SK-N-SH (cell line): ENCODE measurements around the gene CDH23. TPM values are rescaled to one million over a fixed set of nuclear protein-coding genes. Genes with fewer than 3 reads are reported as not detected.

Experiments used
- CTCF ChIA-PET: fragments of 300-600, 350-600 bp; formaldehyde crosslinking; extraction: SDS; loops from one replicate; lab custom pipeline; 2021; lab: Yijun Ruan, JAX
- POLR2A ChIA-PET: fragments of 350-600 bp; sonication (Branson Sonifier 250); formaldehyde crosslinking; extraction: SDS; loops from one replicate; lab custom pipeline; 2020; ENCODE audit warnings: antibody characterized with exemption, inconsistent platforms; lab: Yijun Ruan, JAX
- DNase-seq: peaks from one replicate; pipeline ENCODE4 v3.0.0; 2012
- H2AFZ ChIP-seq: fragments of 200-600 bp; sonication (generic); 2 replicates; pipeline ENCODE4 v1.8.1; 2016; ENCODE audit warnings: antibody characterized with exemption, mild to moderate bottlenecking, low read depth
- H3F3A ChIP-seq: fragments of 200-600 bp; sonication (generic); replicated peaks from 2 replicates; pipeline ENCODE3; 2016; ENCODE audit warnings: antibody characterized with exemption, mild to moderate bottlenecking; ENCODE audit not compliant: insufficient read depth
- H3K27ac ChIP-seq, 2 experiments: fragments of 200-500 bp in 1 of 2; fragments of 200-600 bp in 1 of 2; sonication (Bioruptor generic) in 1 of 2; sonication (generic), shearing (Covaris generic) in 1 of 2; 2 replicates each; pipeline versions ENCODE4 v1.5.1 to v1.6.1; 2014 to 2016; ENCODE audit warnings: low read depth in 2 of 2, inconsistent platforms in 1 of 2, low read length in 1 of 2, mild to moderate bottlenecking in 1 of 2, mixed read lengths in 1 of 2
- H3K27me3 ChIP-seq: fragments of 200-600 bp; sonication (generic), shearing (Covaris generic); 2 replicates; pipeline ENCODE4 v1.6.1; 2016; ENCODE audit warnings: mixed run types; ENCODE audit not compliant: insufficient read depth
- H3K36me3 ChIP-seq, 2 experiments: fragments of 200-500 bp in 1 of 2; fragments of 200-600 bp in 1 of 2; sonication (Bioruptor generic) in 1 of 2; sonication (generic) in 1 of 2; replicated peaks in 1 of 2; 2 replicates each; pipeline versions ENCODE3 to v1.5.1; 2014 to 2016; ENCODE audit warnings: low read length in 1 of 2, mild to moderate bottlenecking in 1 of 2; ENCODE audit not compliant: insufficient read depth in 2 of 2, control insufficient read depth in 1 of 2
- H3K4me1 ChIP-seq, 2 experiments: fragments of 200-500 bp in 1 of 2; fragments of 200-600 bp in 1 of 2; sonication (Bioruptor generic) in 1 of 2; sonication (generic), shearing (Covaris generic) in 1 of 2; 2 replicates each; pipeline versions ENCODE4 v1.5.1 to v1.6.1; 2014 to 2016; ENCODE audit warnings: low read depth in 1 of 2, low read length in 1 of 2, mixed run types in 1 of 2; ENCODE audit not compliant: insufficient read depth in 2 of 2, control insufficient read depth in 1 of 2
- H3K4me2 ChIP-seq: fragments of 200-600 bp; sonication (generic), shearing (Covaris generic); 2 replicates; pipeline ENCODE4 v1.6.1; 2017; ENCODE audit warnings: mixed run types
- H3K4me3 ChIP-seq, 2 experiments: fragments of 200-500 bp in 1 of 2; fragments of 200-600 bp in 1 of 2; sonication (Bioruptor generic) in 1 of 2; sonication (generic), shearing (Covaris generic) in 1 of 2; 2 replicates each; pipeline versions ENCODE4 v1.5.1 to v1.8.1; 2014 to 2016; ENCODE audit warnings: low read depth in 2 of 2, inconsistent platforms in 1 of 2, low read length in 1 of 2, mild to moderate bottlenecking in 1 of 2, mixed read lengths in 1 of 2, moderate library complexity in 1 of 2
- H3K79me2 ChIP-seq: fragments of 200-600 bp; sonication (generic); 2 replicates; pipeline ENCODE4 v1.8.1; 2017; ENCODE audit warnings: mild to moderate bottlenecking; ENCODE audit not compliant: insufficient read depth
- H3K9ac ChIP-seq: fragments of 200-600 bp; sonication (generic); 2 replicates; pipeline ENCODE4 v1.6.1; 2017; ENCODE audit warnings: mixed run types
- H3K9me2 ChIP-seq: fragments of 200-600 bp; sonication (generic); 2 replicates; pipeline ENCODE4 v1.6.1; 2017; ENCODE audit warnings: mixed run types
- H3K9me3 ChIP-seq: fragments of 200-600 bp; sonication (generic); 2 replicates; pipeline ENCODE4 v1.6.1; 2017; ENCODE audit warnings: mixed run types, mild to moderate bottlenecking, moderate library complexity
- H4K20me1 ChIP-seq: fragments of 200-600 bp; sonication (generic); 2 replicates; pipeline ENCODE4 v1.6.1; 2017; ENCODE audit warnings: mild to moderate bottlenecking, mixed run types; ENCODE audit not compliant: insufficient read depth
- ELF1 ChIP-seq: IDR thresholded peaks from 2 replicates; pipeline ENCODE4 v1.4.0; 2012
- EZH2phosphoT487 ChIP-seq: fragments of 200-600 bp; sonication (generic); IDR thresholded peaks from 2 replicates; pipeline ENCODE4 v1.6.1; 2017; ENCODE audit warnings: low read depth, mixed run types, mild to moderate bottlenecking, antibody characterized with exemption, moderate library complexity, borderline replicate concordance
- FOSL2 ChIP-seq: IDR thresholded peaks from 2 replicates; pipeline ENCODE4 v1.4.0; 2012; ENCODE audit warnings: low read depth, mild to moderate bottlenecking, moderate library complexity, borderline replicate concordance
- FOXJ3 ChIP-seq: sonication (generic); formaldehyde crosslinking; IDR thresholded peaks from 2 replicates; pipeline ENCODE4 v1.5.1; 2020; ENCODE audit warnings: mild to moderate bottlenecking, missing genetic modification reagents
- GATA2 ChIP-seq: sonication (generic); formaldehyde crosslinking; IDR thresholded peaks from 2 replicates; pipeline ENCODE4 v1.5.0; 2020; ENCODE audit warnings: mild to moderate bottlenecking, missing genetic modification reagents
- MEF2A ChIP-seq: IDR thresholded peaks from 2 replicates; pipeline ENCODE4 v1.4.0; 2012; ENCODE audit warnings: low read depth, borderline replicate concordance
- MXI1 ChIP-seq: IDR thresholded peaks from 2 replicates; pipeline ENCODE4 v1.6.1; 2012; ENCODE audit warnings: mild to moderate bottlenecking, low read depth, low read length, improper control_type of control experiment
- NFIC ChIP-seq: IDR thresholded peaks from 2 replicates; pipeline ENCODE4 v1.4.0; 2012; ENCODE audit warnings: borderline replicate concordance
- NRF1 ChIP-seq: IDR thresholded peaks from 2 replicates; pipeline ENCODE4 v1.6.1; 2012; ENCODE audit warnings: low read depth, mild to moderate bottlenecking, low read length
- POLR2AphosphoS5 ChIP-seq: IDR thresholded peaks from 2 replicates; pipeline ENCODE4 v1.6.1; 2012; ENCODE audit warnings: low read depth, low read length
- RAD21 ChIP-seq: IDR thresholded peaks from 2 replicates; pipeline ENCODE4 v1.6.1; 2012; ENCODE audit warnings: mild to moderate bottlenecking, low read length
- RCOR1 ChIP-seq: fragments of 150-350 bp; IDR thresholded peaks from 2 replicates; pipeline ENCODE4 v1.6.1; 2017; ENCODE audit warnings: antibody characterized with exemption, low read length
- RFX5 ChIP-seq: IDR thresholded peaks from 2 replicates; pipeline ENCODE4 v1.6.1; 2012; ENCODE audit warnings: mild to moderate bottlenecking, improper control_type of control experiment, low read length
- SIN3A ChIP-seq: IDR thresholded peaks from 2 replicates; pipeline ENCODE4 v1.6.1; 2012; ENCODE audit warnings: low read depth, mild to moderate bottlenecking, low read length, moderate library complexity, borderline replicate concordance
- TCF12 ChIP-seq: IDR thresholded peaks from 2 replicates; pipeline ENCODE4 v1.4.0; 2012
- ZBTB33 ChIP-seq: IDR thresholded peaks from 2 replicates; pipeline ENCODE4 v1.4.0; 2012; ENCODE audit warnings: low read depth, borderline replicate concordance
- WGBS: methylation state at CpG from one replicate; pipeline ENCODE4 v1.1.6; 2017; ENCODE audit warnings: low lambda C conversion rate; 5-methylcytosine and 5-hydroxymethylcytosine counted together
- polyA plus RNA-seq, 3 experiments: library from polyadenylated mRNA; depleted of rRNA; stranded (reverse); fragments of >200 nt; gene quantifications; 2 replicates each; pipeline ENCODE4 v1.2.3, GENCODE V29; 2012
- TF ChIP-seq, protein P1 (sequence below): fragments of 150-350 bp; IDR thresholded peaks from 2 replicates; pipeline ENCODE4 v1.6.1; 2017; ENCODE audit warnings: antibody characterized with exemption, low read length, low read depth, borderline replicate concordance
- TF ChIP-seq, protein P2 (sequence below): IDR thresholded peaks from 2 replicates; pipeline ENCODE4; 2012
- TF ChIP-seq, protein P3 (sequence below): IDR thresholded peaks from 2 replicates; pipeline ENCODE4 v1.4.0; 2012; ENCODE audit warnings: low read depth, borderline replicate concordance

CDH23 gene
- polyA plus RNA-seq, 1 of the 3 experiments (the other 2 are of a cell fraction): 0.03 TPM

GRCh38 chr10:71528371-71529206, 131.9 kb downstream of the CDH23 start:
- CTCF ChIA-PET: interaction anchor here (2.4 kb wide), 1 partner anchor 10 kb away, joined by 9 read pairs; no protein-coding TSS in a partner anchor
- no peak overlapping the region for H2AFZ ChIP-seq
- TF ChIP-seq SIN3A: no peak
- TF ChIP-seq NFIC: no peak
- no peak for TF ChIP-seq FOSL2
- TF ChIP-seq RFX5: no peak
- TF ChIP-seq RCOR1: no peak
- no peak for TF ChIP-seq POLR2AphosphoS5
- TF ChIP-seq NRF1: no peak
- TF ChIP-seq, protein P1, sequence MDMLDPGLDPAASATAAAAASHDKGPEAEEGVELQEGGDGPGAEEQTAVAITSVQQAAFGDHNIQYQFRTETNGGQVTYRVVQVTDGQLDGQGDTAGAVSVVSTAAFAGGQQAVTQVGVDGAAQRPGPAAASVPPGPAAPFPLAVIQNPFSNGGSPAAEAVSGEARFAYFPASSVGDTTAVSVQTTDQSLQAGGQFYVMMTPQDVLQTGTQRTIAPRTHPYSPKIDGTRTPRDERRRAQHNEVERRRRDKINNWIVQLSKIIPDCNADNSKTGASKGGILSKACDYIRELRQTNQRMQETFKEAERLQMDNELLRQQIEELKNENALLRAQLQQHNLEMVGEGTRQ: no peak
- TF ChIP-seq ZBTB33: no peak
- no peak for TF ChIP-seq TCF12
- TF ChIP-seq, protein P2, sequence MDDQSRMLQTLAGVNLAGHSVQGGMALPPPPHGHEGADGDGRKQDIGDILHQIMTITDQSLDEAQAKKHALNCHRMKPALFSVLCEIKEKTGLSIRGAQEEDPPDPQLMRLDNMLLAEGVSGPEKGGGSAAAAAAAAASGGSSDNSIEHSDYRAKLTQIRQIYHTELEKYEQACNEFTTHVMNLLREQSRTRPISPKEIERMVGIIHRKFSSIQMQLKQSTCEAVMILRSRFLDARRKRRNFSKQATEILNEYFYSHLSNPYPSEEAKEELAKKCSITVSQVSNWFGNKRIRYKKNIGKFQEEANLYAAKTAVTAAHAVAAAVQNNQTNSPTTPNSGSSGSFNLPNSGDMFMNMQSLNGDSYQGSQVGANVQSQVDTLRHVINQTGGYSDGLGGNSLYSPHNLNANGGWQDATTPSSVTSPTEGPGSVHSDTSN: no peak
- no peak for TF ChIP-seq EZH2phosphoT487
- TF ChIP-seq FOXJ3 (CRISPR knock-in tag): no peak
- TF ChIP-seq GATA2: no peak
- TF ChIP-seq RAD21: no peak
- no peak for TF ChIP-seq MXI1
- TF ChIP-seq MEF2A: no peak
- TF ChIP-seq ELF1: no peak
- TF ChIP-seq, protein P3, sequence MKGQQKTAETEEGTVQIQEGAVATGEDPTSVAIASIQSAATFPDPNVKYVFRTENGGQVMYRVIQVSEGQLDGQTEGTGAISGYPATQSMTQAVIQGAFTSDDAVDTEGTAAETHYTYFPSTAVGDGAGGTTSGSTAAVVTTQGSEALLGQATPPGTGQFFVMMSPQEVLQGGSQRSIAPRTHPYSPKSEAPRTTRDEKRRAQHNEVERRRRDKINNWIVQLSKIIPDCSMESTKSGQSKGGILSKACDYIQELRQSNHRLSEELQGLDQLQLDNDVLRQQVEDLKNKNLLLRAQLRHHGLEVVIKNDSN: no peak
- TF ChIP-seq, all 33 proteins: peak for 0
- H3K4me1 ChIP-seq: peaks cover 0 to 13% of the 10 kb centered on the region in 2 experiments; a peak in 1 of 4 replicates
- no peaks in the 10 kb centered on the region for H4K20me1 ChIP-seq
- no peak overlapping the region for H3K9ac ChIP-seq
- H3K79me2 ChIP-seq: no peaks in the 10 kb centered on the region
- H3K9me3 ChIP-seq: no peaks in the 10 kb centered on the region
- no peak for DNase-seq
- no peaks in the 10 kb centered on the region for H3K9me2 ChIP-seq
- no peak overlapping the region for H3K27ac ChIP-seq
- H3F3A ChIP-seq: no peaks in the 10 kb centered on the region
- POLR2A ChIA-PET: interaction anchor here (1.7 kb wide), 1 partner anchor 10 kb away, joined by 4 read pairs; no protein-coding TSS in a partner anchor
- H3K4me3 ChIP-seq: no peak overlapping the region
- H3K4me2 ChIP-seq: no peak overlapping the region
- WGBS: 70% methylated on average over 11 of the region's 17 CpGs
- no peaks in the 10 kb centered on the region for H3K36me3 ChIP-seq
- 0 out of 2 replicates have a peak, but pooled peaks cover 5% of the 10 kb centered on the region for H3K27me3 ChIP-seq
